OCI-LY7 (cell line): ENCODE measurements around the gene CD1E. TPM values are rescaled to one million over a fixed set of nuclear protein-coding genes. Genes with fewer than 3 reads are reported as not detected.

ENCODE experiments used
- BruUV-seq: library from RNA; stranded (reverse); fragments of 400-500 nt; replicated peaks from 2 replicates; lab custom pipeline; 2021; lab: Mats Ljungman, UMichigan
- CTCF ChIA-PET: fragments of 300-600 bp; sonication (Branson Sonifier 250); formaldehyde crosslinking; loops from one replicate; lab custom pipeline; 2022; ENCODE audit warnings: antibody characterized with exemption; ENCODE audit not compliant: unreplicated experiment; lab: Charles Lee
- POLR2A ChIA-PET: fragments of 300-600 bp; sonication (Branson Sonifier 250); formaldehyde crosslinking; loops from one replicate; lab custom pipeline; 2022; ENCODE audit warnings: antibody characterized with exemption; lab: Charles Lee
- DNase-seq: peaks from one replicate; pipeline ENCODE4 v3.0.0-alpha.2; 2015; ENCODE audit warnings: low spot score
- H2AFZ ChIP-seq: fragments of 200-600 bp; sonication (generic), shearing (Covaris generic); 2 replicates; pipeline ENCODE4 v1.6.1; 2014; ENCODE audit warnings: mild to moderate bottlenecking, antibody characterized with exemption, low read length, moderate library complexity
- H3K27ac ChIP-seq: fragments of 200-600 bp; sonication (generic); 2 replicates; pipeline ENCODE4 v1.5.1; 2014; ENCODE audit warnings: mixed run types, low read depth, mild to moderate bottlenecking, moderate library complexity, low read length, inconsistent platforms; ENCODE audit not compliant: poor library complexity, severe bottlenecking
- H3K36me3 ChIP-seq: fragments of 200-600 bp; sonication (generic); 2 replicates; pipeline ENCODE4 v1.6.1; 2014; ENCODE audit warnings: mild to moderate bottlenecking, antibody characterized with exemption, low read length, moderate library complexity, mixed read lengths; ENCODE audit not compliant: insufficient read depth
- H3K4me1 ChIP-seq: fragments of 200-600 bp; sonication (generic); 2 replicates; pipeline ENCODE4 v1.5.1; 2014; ENCODE audit warnings: mild to moderate bottlenecking, low read length; ENCODE audit not compliant: insufficient read depth, poor library complexity, severe bottlenecking
- H3K4me2 ChIP-seq: fragments of 200-600 bp; sonication (generic); 2 replicates; pipeline ENCODE4 v1.6.1; 2014; ENCODE audit warnings: mild to moderate bottlenecking, low read length
- H3K4me3 ChIP-seq: fragments of 200-600 bp; sonication (generic); 2 replicates; pipeline ENCODE4 v1.5.1; 2014; ENCODE audit warnings: mild to moderate bottlenecking, low read depth, low read length; ENCODE audit not compliant: poor library complexity, severe bottlenecking
- H3K79me2 ChIP-seq: fragments of 200-600 bp; sonication (generic); 2 replicates; pipeline ENCODE4 v1.6.1; 2016; ENCODE audit warnings: low read depth, mild to moderate bottlenecking, low read length, moderate library complexity, mixed read lengths; ENCODE audit not compliant: insufficient read depth
- H3K9me2 ChIP-seq: fragments of 200-600 bp; sonication (generic); 2 replicates; pipeline ENCODE4 v1.6.1; 2016; ENCODE audit warnings: mild to moderate bottlenecking, low read length, mixed read lengths; ENCODE audit not compliant: insufficient read depth
- H3K9me3 ChIP-seq: fragments of 200-600 bp; sonication (generic); 2 replicates; pipeline ENCODE4 v1.6.1; 2014; ENCODE audit warnings: mild to moderate bottlenecking, mixed run types, low read length, mixed read lengths
- H4K20me1 ChIP-seq: fragments of 200-600 bp; sonication (generic); 2 replicates; pipeline ENCODE4 v1.6.1; 2014; ENCODE audit warnings: mild to moderate bottlenecking, antibody characterized with exemption, low read length, moderate library complexity, mixed read lengths; ENCODE audit not compliant: insufficient read depth
- EZH2phosphoT487 ChIP-seq: fragments of 200-600 bp; sonication (generic); IDR thresholded peaks from 2 replicates; pipeline ENCODE4 v1.6.1; 2018; ENCODE audit warnings: low read depth, borderline replicate concordance, mild to moderate bottlenecking, mixed run types, antibody characterized with exemption, low read length, moderate library complexity, mixed read lengths
- intact Hi-C: fragments of 100-400 bp; cut with micrococcal nuclease; formaldehyde crosslinking; loops from one replicate; pipeline ENCODE4 v1.10.0; 2022; ENCODE audit not compliant: unreplicated experiment
- total RNA-seq, 2 experiments: library from RNA; depleted of rRNA in 1 of 2; stranded (reverse); fragments of >200 nt in 1 of 2; shearing (Covaris generic) in 1 of 2; gene quantifications; 2 replicates each; pipeline ENCODE4 v1.2.3, GENCODE V29; 2014 to 2022
- TF ChIP-seq, protein P1 (sequence below): fragments of 200-600 bp; sonication (generic); conservative IDR thresholded peaks from 2 replicates; pipeline ENCODE4 v1.5.1; 2014; ENCODE audit warnings: mild to moderate bottlenecking, antibody characterized with exemption, low read length, moderate library complexity, mixed read lengths

CD1E gene
- total RNA-seq, 2 experiments from 2014 or later: not detected

DNA sequence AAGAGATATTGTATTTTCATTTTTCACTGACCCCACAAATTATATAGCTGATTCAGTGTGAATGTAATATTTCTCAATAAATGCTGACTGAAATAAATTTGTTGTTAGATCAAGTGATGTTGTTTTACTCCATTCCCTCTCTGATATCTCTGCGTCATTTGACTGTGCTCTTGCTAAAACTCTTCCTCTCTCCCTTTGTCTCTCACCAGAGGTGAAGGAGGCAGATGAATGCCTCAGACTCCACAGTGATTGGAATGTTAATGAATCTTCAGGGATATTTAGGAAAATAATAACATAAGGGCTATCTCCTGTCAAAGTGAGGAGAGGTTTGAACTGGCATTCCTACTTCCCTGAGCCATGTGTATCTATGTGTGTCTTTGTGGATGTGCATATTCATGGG lies 3.7 kb downstream of the CD1E start:
- no peak for DNase-seq
- H3K27ac ChIP-seq: no peak overlapping the region
- CTCF ChIA-PET: no interaction called here
- no peak overlapping the region for H3K4me3 ChIP-seq
- H3K4me1 ChIP-seq: no peaks in the 10 kb centered on the region
- no peaks in the 10 kb centered on the region for H3K79me2 ChIP-seq
- no peaks in the 10 kb centered on the region for H3K9me2 ChIP-seq
- no peaks in the 10 kb centered on the region for H3K9me3 ChIP-seq
- H3K4me2 ChIP-seq: no peak overlapping the region
- POLR2A ChIA-PET: interaction anchor here (0.7 to 0.8 kb wide), 2 partner anchors 21 to 341 kb away, joined by 3 to 4 read pairs; no protein-coding TSS in a partner anchor
- no peaks in the 10 kb centered on the region for H3K36me3 ChIP-seq
- intact Hi-C loops: no loop called here
- no peak for TF ChIP-seq EZH2phosphoT487
- TF ChIP-seq, protein P1, sequence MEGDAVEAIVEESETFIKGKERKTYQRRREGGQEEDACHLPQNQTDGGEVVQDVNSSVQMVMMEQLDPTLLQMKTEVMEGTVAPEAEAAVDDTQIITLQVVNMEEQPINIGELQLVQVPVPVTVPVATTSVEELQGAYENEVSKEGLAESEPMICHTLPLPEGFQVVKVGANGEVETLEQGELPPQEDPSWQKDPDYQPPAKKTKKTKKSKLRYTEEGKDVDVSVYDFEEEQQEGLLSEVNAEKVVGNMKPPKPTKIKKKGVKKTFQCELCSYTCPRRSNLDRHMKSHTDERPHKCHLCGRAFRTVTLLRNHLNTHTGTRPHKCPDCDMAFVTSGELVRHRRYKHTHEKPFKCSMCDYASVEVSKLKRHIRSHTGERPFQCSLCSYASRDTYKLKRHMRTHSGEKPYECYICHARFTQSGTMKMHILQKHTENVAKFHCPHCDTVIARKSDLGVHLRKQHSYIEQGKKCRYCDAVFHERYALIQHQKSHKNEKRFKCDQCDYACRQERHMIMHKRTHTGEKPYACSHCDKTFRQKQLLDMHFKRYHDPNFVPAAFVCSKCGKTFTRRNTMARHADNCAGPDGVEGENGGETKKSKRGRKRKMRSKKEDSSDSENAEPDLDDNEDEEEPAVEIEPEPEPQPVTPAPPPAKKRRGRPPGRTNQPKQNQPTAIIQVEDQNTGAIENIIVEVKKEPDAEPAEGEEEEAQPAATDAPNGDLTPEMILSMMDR: no peak
- H4K20me1 ChIP-seq: no peaks in the 10 kb centered on the region
- BruUV-seq: no TSS peak
- H2AFZ ChIP-seq: no peak overlapping the region

GRCh38 chr1:158362482-158362881 lies 8.8 kb downstream of the CD1E start:
- DNase-seq: no peak
- Histone ChIP-seq H3K4me1 (no peaks in the 10 kb centered on the region), H3K36me3 (no peaks in the 10 kb centered on the region), H3K4me3 (no peak overlapping the region), H4K20me1 (no peaks in the 10 kb centered on the region), H3K9me2 (no peaks in the 10 kb centered on the region), H3K27ac (no peak overlapping the region), H3K4me2 (no peak overlapping the region), H3K9me3 (no peaks in the 10 kb centered on the region), H3K79me2 (no peaks in the 10 kb centered on the region), H2AFZ (no peak overlapping the region)
- CTCF ChIA-PET: no interaction called here
- intact Hi-C loops: no loop called here
- POLR2A ChIA-PET: no interaction called here
- TF ChIP-seq EZH2phosphoT487: no peak
- TF ChIP-seq, protein P1: no peak
- BruUV-seq: no TSS peak

GRCh38 chr1:158362941-158363340 lies 9.2 kb downstream of the CD1E start:
- Histone ChIP-seq H3K9me3 (no peaks in the 10 kb centered on the region), H3K79me2 (no peaks in the 10 kb centered on the region), H3K27ac (no peak overlapping the region), H3K4me1 (no peaks in the 10 kb centered on the region), H4K20me1 (no peaks in the 10 kb centered on the region), H3K4me3 (no peak overlapping the region), H3K36me3 (no peaks in the 10 kb centered on the region), H2AFZ (no peak overlapping the region), H3K4me2 (no peak overlapping the region), H3K9me2 (no peaks in the 10 kb centered on the region)
- TF ChIP-seq, protein P1: no peak
- TF ChIP-seq EZH2phosphoT487: no peak
- DNase-seq: no peak
- no TSS peak for BruUV-seq
- ChIA-PET POLR2A (interaction anchor here (0.6 kb wide), 1 partner anchor 627 kb away, joined by 3 read pairs; no protein-coding TSS in a partner anchor), CTCF (no interaction called here)
- intact Hi-C loops: no loop called here
